Measurements from ENCODE around the gene ADAMTS7. TPM values are rescaled to one million over a fixed set of nuclear protein-coding genes. Genes with fewer than 3 reads are reported as not detected.
"Not testable (repeated sequence)": the region's sequence is repeated elsewhere in the genome, so short reads cannot be mapped to it uniquely, and the experiment has no call there.

The ADAMTS7 gene
- total RNA-seq, 1 donor from 2014 or later = 10.5 TPM

GRCh38 chr15:78795043-78795442 is 16.2 kb downstream of the ADAMTS7 start:
- DNase-seq (ENCODE audit: low read depth) = no peak
- TF ChIP-seq CTCF (conservative IDR thresholded peaks at IDR 0.05; ENCODE audit: low read depth, low read length) = no peak
- H3K4me3 ChIP-seq (ENCODE audit: low read depth, low read length) = no peak overlapping the region

- H3K4me3 ChIP-seq (ENCODE audit: low read depth, low read length); DNase-seq (ENCODE audit: low read depth): not testable (repeated sequence)
Observed at GRCh38 chr15:78794446-78794845, 16.8 kb downstream of the ADAMTS7 start.

GRCh38 chr15:78791357-78791756 is 19.9 kb downstream of the ADAMTS7 start:
- no peak for TF ChIP-seq CTCF (conservative IDR thresholded peaks at IDR 0.05; ENCODE audit: low read depth, low read length)

GRCh38 chr15:78790027-78790426 is 21.2 kb downstream of the ADAMTS7 start:
- no peak overlapping the region for H3K4me3 ChIP-seq (ENCODE audit: low read depth, low read length)
- TF ChIP-seq CTCF (conservative IDR thresholded peaks at IDR 0.05; ENCODE audit: low read depth, low read length) = no peak
- no peak for DNase-seq (ENCODE audit: low read depth)

More at GRCh38 chr15:78791357-78791756, 19.9 kb downstream of the ADAMTS7 start:
- DNase-seq (ENCODE audit: low read depth) = no peak
- H3K4me3 ChIP-seq (ENCODE audit: low read depth, low read length) = no peak overlapping the region

GRCh38 chr15:78789615-78790014 is 21.6 kb downstream of the ADAMTS7 start:
- no peak for DNase-seq (ENCODE audit: low read depth)
- no peak overlapping the region for H3K4me3 ChIP-seq (ENCODE audit: low read depth, low read length)
- TF ChIP-seq CTCF (conservative IDR thresholded peaks at IDR 0.05; ENCODE audit: low read depth, low read length) = no peak

- no peak for TF ChIP-seq CTCF (conservative IDR thresholded peaks at IDR 0.05; ENCODE audit: low read depth, low read length)
- DNase-seq (ENCODE audit: low read depth) = no peak
- H3K4me3 ChIP-seq (ENCODE audit: low read depth, low read length) = no peak overlapping the region
Observed at GRCh38 chr15:78788016-78788660, 23.1 kb downstream of the ADAMTS7 start.

GRCh38 chr15:78782402-78782801 is 28.9 kb downstream of the ADAMTS7 start:
- H3K4me3 ChIP-seq (ENCODE audit: low read depth, low read length); DNase-seq (ENCODE audit: low read depth): not testable (repeated sequence)

GRCh38 chr15:78781381-78781780 is 29.9 kb downstream of the ADAMTS7 start:
- not testable (repeated sequence) for H3K4me3 ChIP-seq (ENCODE audit: low read depth, low read length); DNase-seq (ENCODE audit: low read depth)

GRCh38 chr15:78779975-78780374 is 31.3 kb downstream of the ADAMTS7 start:
- DNase-seq (ENCODE audit: low read depth); H3K4me3 ChIP-seq (ENCODE audit: low read depth, low read length): not testable (repeated sequence)

GRCh38 chr15:78779176-78779785 is 32.0 kb downstream of the ADAMTS7 start:
- not testable (repeated sequence) for H3K4me3 ChIP-seq (ENCODE audit: low read depth, low read length); DNase-seq (ENCODE audit: low read depth)
